Activated T-helper 2 cell treated with anti-CD3 and anti-CD28 coated beads, Interferon-gamma antibody, Interleukin-2, Interleukin-4, amounts not matched to agents 10 μg/mL and 5 μg/mL and 100 μg/mL, durations not matched to agents 14 hours and 24 hours and 36 hours (primary cell): ENCODE results near the gene MCF2L2. TPM values are rescaled to one million over a fixed set of nuclear protein-coding genes. Genes with fewer than 3 reads are reported as not detected.

Experiments used
- DNase-seq: peaks from one replicate; pipeline ENCODE4 v3.0.0; 2021; ENCODE audit warnings: low spot score
- H3K27ac Mint-ChIP-seq: one replicate; pipeline ENCODE4 v1.8.0; 2021; ENCODE audit warnings: mixed read lengths
- H3K27me3 Mint-ChIP-seq: one replicate; pipeline ENCODE4 v1.8.0; 2021; ENCODE audit warnings: low read depth, mixed read lengths
- H3K36me3 Mint-ChIP-seq: one replicate; pipeline ENCODE4 v1.8.0; 2021; ENCODE audit warnings: low read depth, mixed read lengths
- H3K4me1 Mint-ChIP-seq: one replicate; pipeline ENCODE4 v1.8.0; 2021; ENCODE audit warnings: low read depth, mixed read lengths
- H3K4me3 Mint-ChIP-seq: one replicate; pipeline ENCODE4 v1.8.0; 2021; ENCODE audit warnings: low read depth, mild to moderate bottlenecking, moderate library complexity, mixed read lengths
- H3K9me3 Mint-ChIP-seq: one replicate; pipeline ENCODE4 v1.8.0; 2021; ENCODE audit warnings: mixed read lengths
- intact Hi-C: fragments of 100-400 bp; cut with micrococcal nuclease; formaldehyde crosslinking; loops from one replicate; pipeline ENCODE4 v1.15.1; 2023
- total RNA-seq: library from RNA; stranded (reverse); gene quantifications from 2 replicates; pipeline ENCODE4 v1.2.3, GENCODE V29; 2022

The MCF2L2 gene
- total RNA-seq, 1 donor from 2014 or later: 7.5 TPM

DNA sequence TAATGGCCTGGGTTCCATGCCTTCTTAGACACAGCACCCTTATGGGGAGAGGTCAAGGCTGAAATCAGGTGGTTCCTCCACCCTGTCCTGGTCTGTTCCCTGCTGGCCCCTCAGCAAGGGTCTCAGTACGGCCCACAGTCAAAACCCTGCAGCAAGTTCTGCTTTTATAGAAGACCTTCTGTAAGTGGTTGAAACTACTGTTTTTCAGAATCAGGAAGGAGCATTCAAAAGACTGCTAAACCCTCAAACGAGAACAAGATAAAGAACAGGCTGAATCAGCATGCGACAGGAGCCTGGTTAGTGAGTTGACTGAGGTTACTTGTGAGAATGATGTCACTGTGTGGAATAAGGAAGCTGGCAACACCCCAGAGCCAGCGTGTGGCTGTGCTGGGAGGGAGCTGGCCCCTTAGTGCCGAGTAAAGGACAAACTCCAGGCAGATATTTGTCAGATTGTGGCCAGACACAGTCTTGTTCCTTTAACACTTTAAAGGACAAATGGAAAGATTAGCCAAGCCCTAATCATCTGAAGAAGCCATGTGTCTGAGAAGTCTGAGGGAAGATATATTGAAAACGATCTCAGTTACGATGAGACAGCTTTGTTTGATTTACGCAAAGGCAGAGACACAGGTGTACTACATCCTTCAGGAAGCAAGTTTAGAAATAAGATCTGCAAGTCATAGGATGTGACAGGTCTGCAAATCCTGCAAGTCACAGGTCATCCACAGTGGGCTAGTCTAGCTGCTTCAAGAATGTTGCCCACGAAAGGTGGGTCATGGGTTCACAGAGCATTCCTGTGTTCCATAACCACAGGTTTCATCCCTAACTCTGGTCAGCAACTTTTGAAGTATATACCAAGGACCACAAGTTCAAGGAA is 121.4 kb downstream of the MCF2L2 start:
- intact Hi-C loops: loop anchor here (1.0 to 2.0 kb wide), 3 partner anchors 21 to 70 kb away; no protein-coding TSS in a partner anchor

DNA sequence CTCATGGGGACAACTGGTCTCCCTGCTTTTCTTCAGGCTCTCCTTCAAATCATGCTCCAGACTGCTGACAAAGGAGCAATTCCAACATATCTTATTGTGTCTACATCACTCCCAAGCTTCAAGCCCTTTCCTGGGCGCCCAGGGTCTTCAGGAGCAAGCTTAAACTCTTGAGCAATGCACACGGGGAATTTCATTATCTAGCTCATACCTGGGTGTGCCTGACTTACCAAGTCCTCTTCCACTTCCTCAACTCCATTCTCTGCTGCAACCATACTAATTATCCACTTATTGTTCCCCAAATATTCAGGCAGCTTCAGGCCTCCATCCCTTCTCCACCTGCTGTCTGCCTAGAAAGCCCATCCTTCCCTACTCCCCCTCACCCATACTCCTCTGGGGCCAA is 124.7 kb downstream of the MCF2L2 start:
- Mint-ChIP-seq H3K27ac (no peak overlapping the region), H3K4me3 (no peak overlapping the region), H3K4me1 (peaks cover 31% of the 10 kb centered on the region), H3K9me3 (no peaks in the 10 kb centered on the region), H3K36me3 (peaks cover 5% of the 10 kb centered on the region), H3K27me3 (no peaks in the 10 kb centered on the region)
- DNase-seq: no peak
- intact Hi-C loops: no loop called here

More for the DNA sequence above, 121.4 kb downstream of the MCF2L2 start:
- DNase-seq: peak; percentile 25
- no peaks in the 10 kb centered on the region for H3K27me3 Mint-ChIP-seq
- H3K9me3 Mint-ChIP-seq: no peaks in the 10 kb centered on the region
- H3K4me3 Mint-ChIP-seq: peak overlapping the region; percentile 2
- peak overlapping the region; percentile 81 for H3K27ac Mint-ChIP-seq
- H3K36me3 Mint-ChIP-seq: peaks cover 20% of the 10 kb centered on the region
- peaks cover 29% of the 10 kb centered on the region for H3K4me1 Mint-ChIP-seq

DNA sequence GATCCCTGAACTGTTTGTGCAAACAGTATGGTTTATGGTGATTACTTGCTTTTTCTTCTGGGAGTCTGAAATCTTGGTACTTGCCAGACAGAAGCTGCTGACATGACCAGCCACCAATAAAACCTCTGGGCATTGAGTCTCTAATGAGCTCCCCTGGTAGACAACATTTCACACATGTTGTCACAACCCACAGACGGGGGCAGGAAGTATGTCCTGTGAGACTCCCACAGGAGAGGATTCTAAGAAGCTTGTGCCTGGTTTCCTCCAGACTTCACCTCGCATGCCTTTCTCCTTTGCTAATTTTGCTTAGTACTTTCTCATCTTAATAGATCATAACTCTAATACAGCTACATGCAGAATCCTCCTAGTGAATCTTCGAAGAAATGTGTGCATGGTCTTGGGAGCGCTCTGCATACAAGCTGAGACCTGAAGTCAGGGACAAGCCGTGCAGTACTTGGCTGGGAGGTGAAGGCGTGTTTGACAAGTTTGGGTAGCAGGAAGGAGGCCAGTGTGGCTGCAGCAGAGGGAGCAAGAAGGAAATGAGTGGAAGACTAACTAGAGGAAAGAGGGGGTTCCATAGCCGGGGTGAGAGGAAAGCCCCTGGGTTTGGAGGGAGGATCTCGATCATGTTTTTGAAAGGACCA is 126.4 kb downstream of the MCF2L2 start:
- no peak overlapping the region for H3K4me3 Mint-ChIP-seq
- intact Hi-C loops: no loop called here

DNA sequence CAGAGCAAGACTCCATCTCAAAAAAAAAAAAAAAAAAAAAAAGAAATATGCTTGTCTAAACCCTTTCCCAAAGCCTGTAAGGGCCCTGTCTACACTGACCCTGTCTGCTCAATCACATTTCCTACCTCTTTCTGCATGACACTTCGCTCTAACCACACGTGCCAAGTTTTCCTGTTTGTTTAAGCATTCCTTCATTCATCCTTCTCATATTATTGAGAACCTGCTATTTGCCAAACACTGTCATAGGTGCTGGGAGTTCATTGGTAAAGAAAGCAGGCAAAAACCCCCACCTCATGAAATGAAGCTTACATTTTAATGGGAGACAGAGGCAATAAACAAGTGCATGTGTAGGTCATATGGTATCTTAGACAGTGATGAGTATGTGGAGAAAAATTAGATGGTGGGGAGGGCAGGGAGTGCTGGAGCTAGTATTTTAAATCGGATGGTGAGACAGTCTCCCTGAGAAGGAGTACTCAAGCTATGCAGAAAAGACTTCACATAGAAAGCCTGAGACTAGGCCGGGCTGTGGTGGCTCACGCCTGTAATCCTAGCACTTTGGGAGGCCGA is 127.3 kb downstream of the MCF2L2 start:
- Mint-ChIP-seq H3K9me3 (no peaks in the 10 kb centered on the region), H3K27ac (no peak overlapping the region), H3K36me3 (peaks cover 4% of the 10 kb centered on the region), H3K4me1 (peaks cover 9% of the 10 kb centered on the region), H3K4me3 (no peak overlapping the region), H3K27me3 (no peaks in the 10 kb centered on the region)
- no peak for DNase-seq
- intact Hi-C loops: no loop called here

More for the DNA sequence above, 126.4 kb downstream of the MCF2L2 start:
- no peaks in the 10 kb centered on the region for H3K36me3 Mint-ChIP-seq
- no peak overlapping the region for H3K27ac Mint-ChIP-seq
- DNase-seq: no peak
- no peaks in the 10 kb centered on the region for H3K27me3 Mint-ChIP-seq
- no peaks in the 10 kb centered on the region for H3K9me3 Mint-ChIP-seq
- peaks cover 19% of the 10 kb centered on the region for H3K4me1 Mint-ChIP-seq

DNA sequence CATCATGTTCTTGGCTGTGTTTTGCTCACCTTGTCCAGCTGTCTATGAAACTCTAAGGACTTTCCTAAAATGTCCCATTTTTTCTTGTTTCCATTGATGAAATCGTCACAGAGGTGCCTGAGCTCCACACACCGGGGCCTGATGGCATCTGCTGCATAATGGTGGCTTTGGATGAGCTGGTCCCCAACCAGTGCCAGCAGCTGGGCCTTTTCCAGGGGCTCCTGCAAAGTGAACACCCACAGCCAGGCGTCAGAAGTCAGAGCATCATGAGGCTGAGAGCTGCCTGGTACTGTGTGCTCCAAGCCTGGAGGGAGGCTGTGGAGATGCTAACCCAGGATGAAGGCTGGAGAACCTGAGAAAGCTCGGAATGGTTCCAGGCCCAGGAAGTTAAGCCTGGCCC is 128.4 kb downstream of the MCF2L2 start:
- H3K36me3 Mint-ChIP-seq: peaks cover 7% of the 10 kb centered on the region
- intact Hi-C loops: no loop called here
- H3K4me3 Mint-ChIP-seq: no peak overlapping the region
- H3K4me1 Mint-ChIP-seq: peaks cover 8% of the 10 kb centered on the region
- no peak for DNase-seq
- H3K27me3 Mint-ChIP-seq: no peaks in the 10 kb centered on the region
- no peaks in the 10 kb centered on the region for H3K9me3 Mint-ChIP-seq
- H3K27ac Mint-ChIP-seq: no peak overlapping the region

DNA sequence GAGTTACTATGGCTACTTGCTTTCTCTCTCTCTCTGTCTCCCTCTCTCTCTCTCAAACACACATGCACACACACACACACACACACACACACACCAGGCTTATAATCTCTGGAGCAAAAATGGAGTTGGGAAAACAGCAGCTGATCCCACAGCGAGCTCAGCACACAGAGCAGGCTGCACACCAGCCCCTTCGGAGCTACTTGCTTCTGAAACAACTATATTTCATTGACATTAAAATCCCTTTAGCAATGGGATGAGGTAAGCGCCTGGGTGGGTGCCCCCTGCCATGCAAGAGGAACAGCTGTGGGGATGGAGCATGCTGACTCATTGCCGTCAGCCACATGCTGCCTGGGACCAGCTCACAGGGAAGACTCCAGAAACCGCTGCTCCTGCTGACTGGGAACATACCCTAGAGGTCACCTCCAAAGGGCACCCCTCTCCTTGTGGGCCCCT is 129.7 kb downstream of the MCF2L2 start:
- peaks cover 9% of the 10 kb centered on the region for H3K36me3 Mint-ChIP-seq
- no peak overlapping the region for H3K27ac Mint-ChIP-seq
- no peaks in the 10 kb centered on the region for H3K27me3 Mint-ChIP-seq
- intact Hi-C loops: no loop called here
- no peaks in the 10 kb centered on the region for H3K9me3 Mint-ChIP-seq
- H3K4me1 Mint-ChIP-seq: peaks cover 8% of the 10 kb centered on the region
- DNase-seq: no peak
- H3K4me3 Mint-ChIP-seq: no peak overlapping the region

DNA sequence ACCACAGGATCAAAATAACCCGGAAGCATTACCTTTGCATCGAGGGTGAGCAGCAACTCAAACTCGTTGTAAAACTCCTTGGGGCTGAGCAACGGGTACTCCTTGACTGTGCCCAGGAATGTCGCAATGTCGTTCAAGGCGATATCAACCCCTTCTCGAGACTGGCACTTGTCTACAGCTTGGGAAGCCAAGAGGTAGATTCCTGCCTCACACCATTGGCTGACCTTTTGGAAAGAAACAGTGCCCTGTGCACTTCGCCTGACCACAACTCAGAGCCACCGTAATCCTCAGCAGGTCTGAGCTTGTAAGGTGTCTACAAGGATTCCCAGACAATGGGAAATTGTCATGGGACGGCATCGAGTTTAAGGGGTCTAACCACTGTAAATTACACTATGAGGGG is 131.5 kb downstream of the MCF2L2 start:
- no peak for DNase-seq
- Mint-ChIP-seq H3K36me3 (peaks cover 9% of the 10 kb centered on the region), H3K27me3 (no peaks in the 10 kb centered on the region), H3K9me3 (no peaks in the 10 kb centered on the region), H3K4me3 (no peak overlapping the region), H3K4me1 (peaks cover 2% of the 10 kb centered on the region), H3K27ac (no peak overlapping the region)
- intact Hi-C loops: no loop called here

DNA sequence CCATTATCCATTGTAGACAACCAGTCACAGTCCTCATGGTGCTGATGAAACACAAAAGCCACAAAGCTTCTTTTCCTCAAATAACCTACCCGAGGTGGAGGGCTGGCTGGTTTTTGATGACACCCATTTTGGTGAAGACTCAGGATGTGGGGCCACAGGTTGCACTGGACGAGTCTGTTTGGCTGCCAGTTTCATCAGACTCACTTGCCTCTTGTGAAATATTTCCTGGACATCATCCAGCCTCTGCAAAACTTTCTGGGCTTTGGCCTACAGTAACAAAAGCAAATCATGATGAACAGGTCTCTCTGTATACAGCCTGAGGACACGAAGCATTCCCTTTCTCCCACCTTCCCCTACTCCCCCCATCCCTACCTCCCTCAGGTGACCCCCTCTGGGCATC is 133.2 kb downstream of the MCF2L2 start:
- no peaks in the 10 kb centered on the region for H3K9me3 Mint-ChIP-seq
- H3K27ac Mint-ChIP-seq: no peak overlapping the region
- no peaks in the 10 kb centered on the region for H3K4me1 Mint-ChIP-seq

DNA sequence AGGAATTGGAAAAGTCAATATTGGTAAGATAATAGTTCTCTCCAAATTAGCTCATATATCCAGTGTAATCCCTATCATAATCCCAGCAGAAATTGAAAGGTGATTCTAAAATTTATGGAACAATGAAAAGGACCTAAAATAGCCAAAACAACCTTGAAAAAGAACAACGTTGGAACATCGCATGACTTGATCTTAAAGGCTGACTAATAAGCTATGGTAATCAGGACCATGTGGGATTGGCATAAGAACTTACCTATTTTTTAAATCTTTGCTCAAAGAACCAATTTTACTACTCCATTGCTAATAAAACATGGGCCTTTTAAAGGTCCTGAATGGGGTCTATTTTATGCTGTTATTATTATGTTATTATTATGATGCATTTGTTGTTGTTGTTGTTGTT is 134.5 kb downstream of the MCF2L2 start:
- DNase-seq: no peak

More for the DNA sequence above, 133.2 kb downstream of the MCF2L2 start:
- Mint-ChIP-seq H3K36me3 (peaks cover 15% of the 10 kb centered on the region), H3K27me3 (no peaks in the 10 kb centered on the region), H3K4me3 (no peak overlapping the region)
- intact Hi-C loops: no loop called here
- no peak for DNase-seq

DNA sequence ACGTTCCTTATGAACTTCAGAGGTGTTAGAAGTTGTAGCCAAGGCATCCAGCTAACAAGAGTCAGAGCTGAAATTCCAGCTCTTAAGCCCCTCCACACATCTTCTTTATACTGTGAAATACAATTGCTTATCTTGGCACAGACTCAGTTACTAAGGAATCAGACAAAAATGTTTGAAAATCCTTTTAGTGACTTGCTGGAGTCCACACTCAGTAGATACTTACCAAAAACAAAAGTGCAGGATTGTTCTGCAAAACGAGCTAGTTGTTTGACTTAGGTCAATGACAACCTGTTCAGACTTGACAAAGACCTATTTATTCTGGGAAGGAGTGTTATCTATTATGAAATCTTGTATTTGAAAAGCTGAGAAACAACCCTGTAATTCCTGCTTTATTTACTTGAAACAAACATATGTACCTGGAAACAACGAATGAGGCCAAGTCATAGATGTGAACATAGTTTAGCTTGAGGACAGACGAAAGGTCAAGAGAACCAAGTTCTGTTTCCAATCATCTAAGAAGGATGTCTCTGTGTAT is 136.9 kb downstream of the MCF2L2 start:
- no peaks in the 10 kb centered on the region for H3K27me3 Mint-ChIP-seq

More for the DNA sequence above, 134.5 kb downstream of the MCF2L2 start:
- H3K36me3 Mint-ChIP-seq: peaks cover 15% of the 10 kb centered on the region
- H3K4me1 Mint-ChIP-seq: peaks cover 2% of the 10 kb centered on the region
- no peak overlapping the region for H3K4me3 Mint-ChIP-seq
- H3K27ac Mint-ChIP-seq: no peak overlapping the region
- H3K9me3 Mint-ChIP-seq: no peaks in the 10 kb centered on the region
- intact Hi-C loops: no loop called here
- H3K27me3 Mint-ChIP-seq: no peaks in the 10 kb centered on the region

DNA sequence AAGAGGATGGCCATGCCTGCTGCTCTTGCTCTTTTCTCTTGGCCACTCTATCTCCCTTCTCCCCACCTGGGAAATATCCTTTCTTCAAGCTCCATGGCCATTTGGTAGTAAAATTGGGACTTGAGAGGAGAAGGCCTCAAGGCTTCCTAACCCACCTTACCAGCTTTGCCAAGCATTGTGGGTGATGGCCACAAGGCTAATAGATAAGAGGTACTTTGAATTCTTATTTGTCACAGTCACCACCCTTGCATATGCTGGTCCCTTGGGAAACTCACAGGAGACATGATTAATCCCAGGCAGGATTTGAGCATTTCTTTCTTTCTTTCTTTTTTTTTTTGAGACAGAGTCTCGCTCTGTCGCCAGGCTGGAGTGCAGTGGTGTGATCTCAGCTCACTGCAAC is 138.2 kb downstream of the MCF2L2 start:
- Mint-ChIP-seq H3K4me3 (no peak overlapping the region), H3K4me1 (peaks cover 23% of the 10 kb centered on the region), H3K27ac (no peak overlapping the region), H3K36me3 (peaks cover 13% of the 10 kb centered on the region), H3K27me3 (no peaks in the 10 kb centered on the region), H3K9me3 (no peaks in the 10 kb centered on the region)
- intact Hi-C loops: no loop called here
- DNase-seq: no peak

More for the DNA sequence above, 136.9 kb downstream of the MCF2L2 start:
- Mint-ChIP-seq H3K4me3 (no peak overlapping the region), H3K9me3 (no peaks in the 10 kb centered on the region), H3K4me1 (peaks cover 10% of the 10 kb centered on the region), H3K36me3 (peaks cover 15% of the 10 kb centered on the region), H3K27ac (no peak overlapping the region)
- intact Hi-C loops: no loop called here
- DNase-seq: no peak

DNA sequence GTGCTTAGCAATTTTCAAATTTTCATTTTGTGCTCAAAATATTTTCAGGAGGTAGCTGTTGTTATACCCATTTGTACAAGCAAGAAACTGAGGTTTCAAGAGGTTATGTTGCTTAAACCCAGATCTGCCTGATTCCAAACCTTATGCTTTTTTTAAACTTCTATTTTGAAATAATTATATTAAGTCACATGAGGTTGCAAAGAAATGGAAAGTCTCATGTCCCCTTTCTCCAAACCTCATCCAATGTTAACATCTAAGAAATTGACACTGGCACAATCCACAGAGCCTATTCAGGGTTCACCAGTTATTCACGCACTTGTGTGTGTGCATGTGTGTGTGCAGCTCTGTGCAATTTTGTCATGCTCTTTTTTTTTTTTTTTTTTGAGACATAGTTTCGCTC is 140.3 kb downstream of the MCF2L2 start:
- H3K27me3 Mint-ChIP-seq: no peaks in the 10 kb centered on the region
- peaks cover 9% of the 10 kb centered on the region for H3K36me3 Mint-ChIP-seq
- DNase-seq: no peak
- H3K4me1 Mint-ChIP-seq: peaks cover 35% of the 10 kb centered on the region
- no peaks in the 10 kb centered on the region for H3K9me3 Mint-ChIP-seq
- H3K4me3 Mint-ChIP-seq: no peak overlapping the region
- intact Hi-C loops: no loop called here
- no peak overlapping the region for H3K27ac Mint-ChIP-seq
